ENCODE measurements around the gene LSM8. TPM values are rescaled to one million over a fixed set of nuclear protein-coding genes. Genes with fewer than 3 reads are reported as not detected.

LSM8 gene
- total RNA-seq, 1 donor from 2014 or later = 30.8 TPM

DNA sequence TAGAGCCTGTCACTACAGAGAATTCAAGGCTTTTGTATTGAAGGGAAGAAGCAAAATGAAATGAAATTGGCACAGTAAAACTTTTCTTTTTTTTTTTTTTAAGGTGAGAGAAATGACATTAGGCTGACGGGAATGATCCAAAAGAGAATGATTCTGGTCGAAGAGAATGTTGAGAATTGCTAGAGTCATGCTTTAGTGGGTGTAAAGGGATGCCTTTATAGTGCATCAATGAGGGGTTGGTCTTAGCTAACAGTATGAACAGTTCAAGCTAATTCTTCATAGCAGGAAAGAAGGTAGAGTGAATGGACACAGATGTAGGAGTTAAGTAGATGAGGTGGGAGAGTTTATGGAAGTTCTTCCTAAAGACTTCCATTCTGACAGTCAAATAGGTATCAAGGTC is 32.3 kb upstream of the LSM8 start:
- TF ChIP-seq, protein P1, sequence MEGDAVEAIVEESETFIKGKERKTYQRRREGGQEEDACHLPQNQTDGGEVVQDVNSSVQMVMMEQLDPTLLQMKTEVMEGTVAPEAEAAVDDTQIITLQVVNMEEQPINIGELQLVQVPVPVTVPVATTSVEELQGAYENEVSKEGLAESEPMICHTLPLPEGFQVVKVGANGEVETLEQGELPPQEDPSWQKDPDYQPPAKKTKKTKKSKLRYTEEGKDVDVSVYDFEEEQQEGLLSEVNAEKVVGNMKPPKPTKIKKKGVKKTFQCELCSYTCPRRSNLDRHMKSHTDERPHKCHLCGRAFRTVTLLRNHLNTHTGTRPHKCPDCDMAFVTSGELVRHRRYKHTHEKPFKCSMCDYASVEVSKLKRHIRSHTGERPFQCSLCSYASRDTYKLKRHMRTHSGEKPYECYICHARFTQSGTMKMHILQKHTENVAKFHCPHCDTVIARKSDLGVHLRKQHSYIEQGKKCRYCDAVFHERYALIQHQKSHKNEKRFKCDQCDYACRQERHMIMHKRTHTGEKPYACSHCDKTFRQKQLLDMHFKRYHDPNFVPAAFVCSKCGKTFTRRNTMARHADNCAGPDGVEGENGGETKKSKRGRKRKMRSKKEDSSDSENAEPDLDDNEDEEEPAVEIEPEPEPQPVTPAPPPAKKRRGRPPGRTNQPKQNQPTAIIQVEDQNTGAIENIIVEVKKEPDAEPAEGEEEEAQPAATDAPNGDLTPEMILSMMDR (IDR thresholded peaks at IDR 0.05; ENCODE audit: insufficient read depth, low read length, severe bottlenecking) = no peak
- FAIRE-seq (no peak), DNase-seq (ENCODE audit: low read depth) (no peak)

DNA sequence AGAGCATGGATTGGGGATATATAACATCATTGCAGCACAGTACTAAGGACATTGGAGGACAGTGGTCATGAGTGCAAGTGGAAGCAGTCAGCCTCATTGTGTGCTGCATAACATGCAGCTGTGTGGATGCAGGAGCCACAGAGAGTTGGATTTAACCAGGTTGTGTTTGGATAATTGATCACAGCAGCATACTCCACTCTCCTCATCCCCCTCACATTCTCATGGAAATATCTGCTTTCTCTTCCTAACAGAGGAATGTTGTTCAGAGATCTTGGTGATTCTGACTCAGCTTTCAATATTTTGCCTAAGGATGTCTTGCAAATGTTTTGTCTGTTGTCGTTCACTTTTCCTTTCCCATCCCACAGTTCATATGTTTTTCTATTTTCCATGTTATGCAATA is 31.8 kb upstream of the LSM8 start:
- DNase-seq (ENCODE audit: low read depth) = peak; percentile 4
- H3K27me3 ChIP-seq (ENCODE audit: control insufficient read depth, insufficient read depth, low read length) = no peaks in the 10 kb centered on the region
- H3K36me3 ChIP-seq (ENCODE audit: control insufficient read depth, insufficient read depth, low read length) = no peaks in the 10 kb centered on the region
- TF ChIP-seq, protein P1 (IDR thresholded peaks at IDR 0.05; ENCODE audit: insufficient read depth, low read length, severe bottlenecking) = no peak
- H3K4me3 ChIP-seq (ENCODE audit: low read depth, low read length) = no peak overlapping the region
- peak; percentile 75 for FAIRE-seq

More for the DNA sequence above, 32.3 kb upstream of the LSM8 start:
- H3K27me3 ChIP-seq (ENCODE audit: control insufficient read depth, insufficient read depth, low read length) = no peaks in the 10 kb centered on the region
- H3K4me3 ChIP-seq (ENCODE audit: low read depth, low read length) = no peak overlapping the region
- no peaks in the 10 kb centered on the region for H3K36me3 ChIP-seq (ENCODE audit: control insufficient read depth, insufficient read depth, low read length)

DNA sequence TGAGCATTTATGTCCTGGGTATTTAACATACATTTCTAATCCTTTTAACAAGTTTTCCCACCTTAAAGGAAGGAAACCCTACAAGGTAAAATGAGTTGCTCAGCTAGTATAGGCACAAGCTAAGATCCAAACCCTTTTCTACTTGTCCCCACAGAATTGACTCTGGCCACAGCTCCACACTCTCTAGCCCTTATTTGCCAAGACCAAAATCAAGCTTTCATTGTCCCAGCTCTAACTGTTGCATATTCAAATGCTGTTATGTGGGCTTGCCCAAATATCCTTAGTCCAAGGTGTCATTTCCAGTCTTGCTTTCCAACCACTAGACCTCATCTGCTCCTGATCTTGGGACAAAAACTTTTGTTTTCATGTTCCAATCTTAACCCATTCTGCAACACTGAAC is 31.3 kb upstream of the LSM8 start:
- Histone ChIP-seq H3K36me3 (ENCODE audit: control insufficient read depth, insufficient read depth, low read length) (no peaks in the 10 kb centered on the region), H3K4me3 (ENCODE audit: low read depth, low read length) (no peak overlapping the region), H3K27me3 (ENCODE audit: control insufficient read depth, insufficient read depth, low read length) (no peaks in the 10 kb centered on the region)
- TF ChIP-seq, protein P1 (IDR thresholded peaks at IDR 0.05; ENCODE audit: insufficient read depth, low read length, severe bottlenecking) = no peak
- no peak for DNase-seq (ENCODE audit: low read depth)
- FAIRE-seq = no peak

DNA sequence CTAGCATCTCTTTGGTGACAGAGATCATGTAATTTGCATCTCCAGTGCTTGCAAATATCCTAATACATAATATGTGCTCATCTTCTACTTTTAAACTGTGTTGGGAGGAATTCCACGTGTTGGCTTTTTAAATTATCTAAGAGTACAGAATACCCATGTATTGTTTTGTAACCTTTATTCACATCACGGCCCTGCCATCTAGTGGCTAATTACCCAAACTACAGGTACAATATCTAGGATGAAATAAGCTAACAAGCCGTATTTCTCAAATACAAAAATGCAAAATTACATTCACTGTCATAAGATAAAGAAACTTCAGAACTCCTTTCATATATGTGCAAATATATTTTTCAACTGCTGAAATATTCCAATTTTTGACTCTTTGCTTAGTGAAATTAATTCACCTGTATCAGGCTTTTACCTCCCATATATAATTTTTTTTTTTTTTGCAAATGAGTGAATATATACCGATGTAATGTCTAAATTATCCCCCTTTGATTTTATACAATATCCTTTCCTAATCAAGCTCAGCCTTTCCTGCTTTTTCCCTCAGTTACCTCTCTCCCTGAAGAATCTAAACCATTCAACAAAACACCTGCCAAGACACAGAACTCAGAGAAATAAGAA is 30.3 kb upstream of the LSM8 start:
- no peak overlapping the region for H3K4me3 ChIP-seq (ENCODE audit: low read depth, low read length)
- no peaks in the 10 kb centered on the region for H3K27me3 ChIP-seq (ENCODE audit: control insufficient read depth, insufficient read depth, low read length)
- H3K36me3 ChIP-seq (ENCODE audit: control insufficient read depth, insufficient read depth, low read length) = no peaks in the 10 kb centered on the region
- FAIRE-seq (no peak), DNase-seq (ENCODE audit: low read depth) (peak; percentile 45)
- TF ChIP-seq, protein P1 (IDR thresholded peaks at IDR 0.05; ENCODE audit: insufficient read depth, low read length, severe bottlenecking) = peak; percentile 32

DNA sequence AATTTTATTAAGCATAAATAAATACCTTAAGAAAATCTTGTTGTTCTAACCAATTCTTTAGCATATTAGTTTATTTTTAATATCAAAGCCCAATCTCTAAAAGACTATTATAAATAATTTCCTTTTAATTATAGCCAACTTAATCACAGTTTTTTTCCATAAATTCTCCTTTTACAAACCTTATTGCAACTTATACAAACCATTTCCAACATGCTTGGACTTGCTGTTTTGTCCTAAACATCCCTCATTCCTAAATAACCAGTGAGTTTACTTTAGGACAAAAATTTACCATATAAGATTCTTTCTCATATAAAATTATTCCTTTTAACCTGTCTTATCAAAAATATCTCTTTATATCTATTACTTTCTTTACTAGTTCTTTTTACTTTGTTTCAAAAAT is 25.2 kb upstream of the LSM8 start:
- Histone ChIP-seq H3K27me3 (ENCODE audit: control insufficient read depth, insufficient read depth, low read length) (no peaks in the 10 kb centered on the region), H3K4me3 (ENCODE audit: low read depth, low read length) (no peak overlapping the region), H3K36me3 (ENCODE audit: control insufficient read depth, insufficient read depth, low read length) (no peaks in the 10 kb centered on the region)
- TF ChIP-seq, protein P1 (IDR thresholded peaks at IDR 0.05; ENCODE audit: insufficient read depth, low read length, severe bottlenecking) = no peak
- FAIRE-seq = no peak
- no peak for DNase-seq (ENCODE audit: low read depth)

DNA sequence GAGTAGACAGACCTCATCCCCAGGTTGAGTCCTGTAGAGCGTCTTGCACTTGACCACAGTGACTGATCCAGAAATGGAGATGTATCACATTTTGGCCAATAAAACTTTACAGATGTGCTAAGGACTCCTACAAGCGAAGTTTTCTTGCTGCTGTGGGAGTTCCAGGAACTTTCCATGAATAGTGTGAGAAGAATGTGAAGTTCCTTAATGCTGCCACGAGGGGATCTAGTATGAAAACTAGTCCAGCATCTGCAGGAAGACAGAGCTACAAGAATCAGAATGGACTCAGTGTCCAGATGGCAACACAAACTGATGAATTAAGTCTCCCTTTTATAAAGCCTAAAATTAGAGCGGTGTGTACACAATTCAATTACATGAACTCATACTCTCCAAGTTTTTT is 14.8 kb upstream of the LSM8 start:
- Histone ChIP-seq H3K4me3 (ENCODE audit: low read depth, low read length) (no peak overlapping the region), H3K36me3 (ENCODE audit: control insufficient read depth, insufficient read depth, low read length) (no peaks in the 10 kb centered on the region), H3K27me3 (ENCODE audit: control insufficient read depth, insufficient read depth, low read length) (no peaks in the 10 kb centered on the region)
- FAIRE-seq = no peak
- peak; percentile 29 for DNase-seq (ENCODE audit: low read depth)
- TF ChIP-seq, protein P1 (IDR thresholded peaks at IDR 0.05; ENCODE audit: insufficient read depth, low read length, severe bottlenecking) = no peak

All from bronchial epithelial cell (primary cell).